HG03175 (cell line): ENCODE results near the gene SDR42E2.
"Not testable (repeated sequence)": the region's sequence is repeated elsewhere in the genome, so short reads cannot be mapped to it uniquely, and the experiment has no call there.

Experiments used
- ATAC-seq: cut with Tn5 transposase; IDR thresholded peaks from one replicate; pipeline ENCODE4 v1.9.1; 2021; ENCODE audit warnings: mild to moderate bottlenecking, moderate library complexity; ENCODE audit not compliant: unreplicated experiment

Gene SDR42E2

DNA sequence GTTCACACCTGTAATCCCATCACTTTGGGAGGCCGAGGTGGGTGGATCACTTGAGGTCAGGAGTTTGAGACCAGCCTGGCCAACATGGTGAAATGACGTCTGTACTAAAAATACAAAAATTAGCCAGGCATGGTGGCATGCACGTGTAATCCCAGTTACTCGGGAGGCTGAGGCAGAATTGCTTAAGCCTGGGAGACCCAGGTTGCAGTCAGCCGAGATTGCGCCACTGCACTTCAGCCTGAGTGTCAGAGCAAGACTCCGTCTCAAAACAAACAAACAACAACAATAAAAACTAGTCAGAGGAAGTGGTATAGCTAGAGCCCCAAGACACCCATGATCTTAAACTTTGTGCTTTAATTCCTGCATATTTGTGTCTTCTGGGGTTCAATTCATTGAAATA, 9.2 kb upstream of the SDR42E2 start:
- ATAC-seq = not testable (repeated sequence)

- no peak for ATAC-seq
These were observed 905 bp upstream of the SDR42E2 start for GRCh38 chr16:22161401-22161800.

GRCh38 chr16:22162656-22163009, 327 bp downstream of the SDR42E2 start:
- ATAC-seq = no peak

- ATAC-seq = no peak
These were observed 1.5 kb downstream of the SDR42E2 start for GRCh38 chr16:22163806-22164205.

DNA sequence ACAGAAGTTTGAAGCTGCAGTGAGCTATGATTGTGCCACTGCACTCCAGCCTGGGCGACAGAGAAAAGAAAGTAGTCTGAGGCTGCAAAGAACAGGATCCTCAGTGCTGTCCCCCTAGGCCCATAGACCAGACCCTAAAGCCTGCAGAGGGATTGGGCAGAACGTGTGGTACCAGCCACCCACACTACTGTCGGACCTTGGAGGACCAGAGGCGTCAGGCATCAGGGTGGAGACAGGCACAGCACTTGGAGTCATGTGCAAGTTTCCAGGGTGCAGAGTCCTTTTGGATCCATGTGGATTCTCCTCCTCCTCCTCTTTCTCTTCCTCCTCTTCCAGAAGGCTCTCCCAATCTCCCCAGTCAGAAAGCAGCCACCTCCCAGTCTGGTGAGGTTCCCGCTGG, 2.2 kb downstream of the SDR42E2 start:
- ATAC-seq = no peak

DNA sequence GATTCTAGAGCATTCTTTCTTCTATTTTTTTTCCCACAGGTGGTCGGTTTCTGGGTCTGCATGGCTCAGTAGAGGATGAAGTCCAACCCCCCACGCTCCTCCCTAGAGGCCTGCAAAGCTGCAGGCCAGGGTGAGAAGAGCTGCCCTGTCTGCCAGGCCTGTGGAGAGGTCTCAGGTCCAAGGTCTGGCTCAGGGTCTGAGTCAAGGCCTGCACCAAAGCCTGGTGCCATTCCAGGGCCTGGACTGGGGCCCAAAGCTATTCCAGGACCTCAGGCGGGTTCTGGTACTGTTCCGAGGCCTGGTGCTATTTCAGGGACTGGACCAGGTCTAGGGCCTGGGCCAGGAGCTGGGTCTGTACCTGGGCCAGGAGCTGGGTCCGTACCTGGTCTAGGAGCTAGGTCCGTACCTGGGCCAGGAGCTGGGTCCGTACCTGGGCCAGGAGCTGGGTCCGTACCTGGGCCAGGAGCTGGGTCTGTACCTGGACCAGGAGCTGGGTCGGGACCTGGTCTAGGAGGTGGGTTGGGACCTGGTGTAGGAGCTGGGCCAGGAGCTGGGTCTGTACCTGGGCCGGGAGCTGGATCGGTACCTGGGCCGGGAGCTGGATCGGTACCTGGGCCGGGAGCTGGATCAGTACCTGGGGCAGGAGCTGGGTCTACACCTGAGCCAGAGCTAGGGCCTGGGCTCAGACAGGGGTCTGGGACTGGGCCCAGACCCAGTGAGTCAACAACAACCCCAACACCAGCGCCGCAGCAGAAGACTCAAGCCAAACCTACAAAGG, 3.4 kb downstream of the SDR42E2 start:
- no peak for ATAC-seq

GRCh38 chr16:22171953-22172352, 9.6 kb downstream of the SDR42E2 start:
- no peak for ATAC-seq

- not testable (repeated sequence) for ATAC-seq
These were observed 10.3 kb downstream of the SDR42E2 start for GRCh38 chr16:22172642-22173041.

GRCh38 chr16:22174642-22175041, 12.3 kb downstream of the SDR42E2 start:
- ATAC-seq = no peak

GRCh38 chr16:22177968-22178930, 15.9 kb downstream of the SDR42E2 start:
- ATAC-seq = no peak

GRCh38 chr16:22181426-22181825, 19.1 kb downstream of the SDR42E2 start:
- ATAC-seq = no peak

DNA sequence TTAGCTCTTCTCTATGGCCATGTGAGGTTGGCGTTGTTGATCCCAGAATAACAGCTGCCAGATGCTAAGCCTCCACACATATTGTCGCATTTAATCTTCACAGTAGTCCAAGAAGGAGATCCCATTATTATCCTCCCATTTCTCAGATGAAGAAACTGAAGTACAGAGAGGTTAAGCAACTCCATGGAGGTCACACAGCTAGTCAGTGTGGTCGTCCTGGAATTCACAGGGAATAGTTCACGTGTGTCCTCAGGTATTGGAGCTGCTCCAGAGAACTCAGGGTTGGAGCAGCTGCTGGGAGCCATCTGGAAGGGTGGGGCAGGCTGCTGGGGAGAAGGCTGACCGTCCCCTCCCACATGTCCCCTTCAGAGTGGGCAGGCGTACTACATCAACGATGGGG, 19.5 kb downstream of the SDR42E2 start:
- ATAC-seq = no peak

- no peak for ATAC-seq
These were observed 21.0 kb downstream of the SDR42E2 start for GRCh38 chr16:22183335-22183734.

DNA sequence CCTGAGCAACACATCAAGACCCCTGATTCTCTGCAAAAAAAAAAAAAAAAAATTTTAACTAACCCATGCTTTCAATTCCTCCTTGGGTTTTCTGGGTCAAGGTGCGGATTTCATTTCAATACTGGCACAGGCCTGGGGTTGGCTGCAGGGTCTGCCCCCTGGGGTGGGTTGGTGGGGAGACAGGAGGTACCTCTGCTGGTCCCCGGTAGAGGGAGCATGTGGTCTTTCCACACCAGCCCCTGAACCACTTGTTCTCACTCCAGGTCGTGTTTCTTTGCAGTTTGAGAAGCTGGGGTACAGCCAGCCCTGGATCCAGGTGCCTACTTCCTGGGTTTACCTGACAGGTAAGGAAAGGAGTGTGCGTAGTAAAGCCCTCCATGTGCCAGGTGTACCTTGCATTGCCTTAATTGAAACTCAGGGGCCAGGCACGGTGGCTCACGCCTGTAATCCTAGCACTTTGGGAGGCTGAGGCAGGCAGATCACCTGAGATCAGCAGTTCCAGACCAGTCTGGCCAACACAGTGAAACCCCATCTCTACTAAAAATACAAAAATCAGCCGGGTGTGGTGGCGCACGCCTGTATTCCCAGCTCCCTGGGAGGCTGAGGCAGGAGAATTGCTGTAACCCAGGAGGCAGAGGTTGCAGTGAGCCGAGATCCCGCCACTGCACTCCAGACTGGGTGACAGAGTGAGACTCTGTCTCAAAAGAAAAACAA, 21.8 kb downstream of the SDR42E2 start:
- no peak for ATAC-seq

DNA sequence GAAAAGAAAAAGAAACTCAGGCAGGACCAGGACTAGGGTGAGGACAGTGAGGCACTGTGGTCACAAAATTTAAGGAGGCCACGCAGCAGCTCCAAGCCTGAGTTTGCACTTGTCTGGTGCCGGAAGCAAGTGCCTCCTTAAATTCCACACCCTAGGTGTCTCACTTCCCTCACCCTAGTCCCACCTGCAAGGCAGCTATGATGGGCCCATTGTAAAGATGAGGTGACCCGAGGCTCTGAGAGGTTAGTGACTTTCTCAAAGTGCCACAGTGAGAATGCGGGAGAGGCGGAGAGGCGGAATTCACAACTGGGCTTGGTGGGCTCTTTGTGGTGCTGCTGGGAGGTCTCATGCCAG, 22.3 kb downstream of the SDR42E2 start:
- no peak for ATAC-seq

GRCh38 chr16:22186517-22186916, 24.2 kb downstream of the SDR42E2 start:
- ATAC-seq = no peak

GRCh38 chr16:22188267-22188594, 25.9 kb downstream of the SDR42E2 start:
- no peak for ATAC-seq

DNA sequence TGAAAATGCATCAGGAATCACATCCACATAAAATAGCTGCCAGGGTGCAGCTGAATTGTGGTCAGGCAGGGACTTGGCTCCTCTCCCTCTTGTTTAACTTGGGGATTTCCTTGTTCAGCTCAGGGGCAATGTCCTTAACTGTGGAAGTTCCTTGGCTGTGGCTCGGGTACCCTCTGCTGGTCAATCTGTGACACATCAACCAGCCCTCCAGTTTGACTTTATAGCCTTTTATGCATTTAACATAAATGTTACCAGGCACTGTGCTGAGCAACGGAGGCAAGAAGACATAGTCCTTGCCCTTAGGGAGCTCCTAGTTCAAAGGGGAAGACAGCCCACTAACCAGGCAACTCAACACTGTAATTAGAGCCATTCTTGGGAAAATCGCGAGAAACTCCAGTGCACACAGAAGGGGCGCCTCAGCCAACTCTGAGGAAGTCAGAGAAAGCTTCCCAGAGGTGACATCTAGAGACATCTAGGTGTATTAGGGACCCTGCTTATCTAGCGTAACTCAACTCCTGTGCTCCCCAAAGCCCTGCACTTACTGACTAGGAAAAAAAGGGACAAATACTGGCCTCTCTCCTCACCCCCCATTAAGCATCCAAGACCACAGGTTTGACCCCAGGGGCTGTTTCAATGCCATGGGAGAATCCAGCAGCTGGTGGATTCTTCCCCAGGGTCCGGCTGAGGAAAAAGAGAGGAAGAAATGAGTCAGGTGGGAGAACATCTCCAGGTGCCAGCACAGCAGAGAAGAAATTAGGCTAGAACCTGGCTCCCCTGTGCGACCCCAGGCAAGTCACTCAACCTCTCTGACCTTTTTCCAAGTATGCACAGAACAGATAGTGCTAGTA, 26.5 kb downstream of the SDR42E2 start:
- ATAC-seq = no peak

- no peak for ATAC-seq
These were observed 27.3 kb downstream of the SDR42E2 start for GRCh38 chr16:22189473-22190080.

DNA sequence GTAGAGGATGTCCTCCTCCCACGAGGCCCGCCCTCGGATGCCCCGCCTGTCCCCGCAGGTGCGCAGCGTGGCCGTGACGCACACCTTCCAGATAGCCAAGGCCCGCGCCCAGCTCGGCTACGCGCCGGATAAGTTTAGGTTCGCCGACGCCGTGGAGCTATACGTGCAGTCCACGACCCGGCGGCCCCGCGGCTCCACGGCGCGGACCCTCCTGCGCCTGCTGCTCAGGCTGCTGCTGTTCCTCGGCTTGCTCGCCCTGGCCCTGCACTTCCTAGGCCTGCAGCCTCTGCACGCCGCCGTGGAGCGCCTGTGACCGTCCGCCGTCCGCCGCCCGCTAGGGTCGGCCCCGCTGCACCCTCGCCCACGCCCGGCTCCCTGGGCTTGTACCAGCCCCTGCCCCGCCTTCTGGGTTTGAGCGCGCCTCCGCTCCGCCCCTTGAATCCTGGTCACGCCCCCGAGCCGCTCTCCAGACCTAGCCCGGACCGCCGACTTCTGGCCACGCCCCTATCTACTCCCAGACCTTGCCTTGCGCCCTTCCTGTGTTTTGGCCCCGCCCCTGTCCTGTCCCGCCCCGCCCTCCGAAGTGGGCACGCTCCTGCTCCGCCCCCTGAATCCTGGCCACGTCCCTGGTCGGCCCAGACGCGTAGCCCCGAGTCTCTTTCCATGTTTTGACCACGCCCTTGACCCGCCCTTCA, 27.9 kb downstream of the SDR42E2 start:
- ATAC-seq = peak; percentile 70
